ENCODE measurements around the gene COL11A1.

GRCh38 chr1:103144681-103145080 lies 36.4 kb upstream of the COL11A1 start:
- TF ChIP-seq SIN3A (IDR thresholded peaks at IDR 0.05; ENCODE audit: borderline replicate concordance, insufficient read depth, low read length) (no peak), TAF1 (IDR thresholded peaks at IDR 0.05; ENCODE audit: borderline replicate concordance, insufficient read depth, low read length) (no peak), REST (IDR thresholded peaks at IDR 0.05; ENCODE audit: insufficient read depth in 1 of 2, low read depth in 2 of 2, low read length in 2 of 2) (no peak), POLR2AphosphoS5 (IDR thresholded peaks at IDR 0.05; ENCODE audit: low read depth, low read length) (no peak)
